T-helper 1 cell treated with Interleukin-12 subunit alpha and Interleukin-12 subunit beta and Interleukin-4 antibody, amounts not matched to agents 30 μg/mL and 1 μg/mL, for 36 hours (primary cell): Measurements from ENCODE around the gene TBX20.

ENCODE experiments used
- H3K27ac Mint-ChIP-seq: one replicate; pipeline ENCODE4 v1.8.0; 2021; ENCODE audit warnings: mild to moderate bottlenecking, mixed read lengths
- H3K27me3 Mint-ChIP-seq: one replicate; pipeline ENCODE4 v1.8.0; 2021; ENCODE audit warnings: low read depth, mixed read lengths
- H3K36me3 Mint-ChIP-seq: one replicate; pipeline ENCODE4 v1.8.0; 2021; ENCODE audit warnings: low read depth, mixed read lengths
- H3K4me1 Mint-ChIP-seq: one replicate; pipeline ENCODE4 v1.8.0; 2021; ENCODE audit warnings: low read depth, mixed read lengths
- H3K4me3 Mint-ChIP-seq: one replicate; pipeline ENCODE4 v1.8.0; 2021; ENCODE audit warnings: mild to moderate bottlenecking, moderate library complexity, mixed read lengths
- H3K9me3 Mint-ChIP-seq: one replicate; pipeline ENCODE4 v1.8.0; 2021; ENCODE audit warnings: mixed read lengths

The TBX20 gene

GRCh38 chr7:35258868-35259522 lies 5.1 kb upstream of the TBX20 start:
- no peak overlapping the region for H3K4me3 Mint-ChIP-seq
- peak overlapping the region; percentile 76 for H3K27ac Mint-ChIP-seq
- peaks cover 87% of the 10 kb centered on the region for H3K27me3 Mint-ChIP-seq
- H3K4me1 Mint-ChIP-seq = peaks cover 5% of the 10 kb centered on the region
- peaks cover 2% of the 10 kb centered on the region for H3K36me3 Mint-ChIP-seq
- H3K9me3 Mint-ChIP-seq = peaks cover 7% of the 10 kb centered on the region

GRCh38 chr7:35258125-35258867 lies 4.4 kb upstream of the TBX20 start:
- Mint-ChIP-seq H3K9me3 (peaks cover 7% of the 10 kb centered on the region), H3K4me3 (no peak overlapping the region), H3K36me3 (peaks cover 2% of the 10 kb centered on the region), H3K4me1 (peaks cover 7% of the 10 kb centered on the region), H3K27ac (peak overlapping the region; percentile 76), H3K27me3 (peaks cover 84% of the 10 kb centered on the region)

GRCh38 chr7:35257251-35258124 lies 3.6 kb upstream of the TBX20 start:
- Mint-ChIP-seq H3K4me1 (peaks cover 10% of the 10 kb centered on the region), H3K27ac (peak overlapping the region; percentile 24), H3K4me3 (no peak overlapping the region), H3K36me3 (peaks cover 4% of the 10 kb centered on the region), H3K27me3 (peaks cover 84% of the 10 kb centered on the region), H3K9me3 (peaks cover 7% of the 10 kb centered on the region)

GRCh38 chr7:35256256-35257175 lies 2.6 kb upstream of the TBX20 start:
- Mint-ChIP-seq H3K27me3 (peaks cover 89% of the 10 kb centered on the region), H3K9me3 (peaks cover 7% of the 10 kb centered on the region), H3K4me3 (no peak overlapping the region), H3K36me3 (peaks cover 8% of the 10 kb centered on the region), H3K27ac (peak overlapping the region; percentile 24), H3K4me1 (peaks cover 12% of the 10 kb centered on the region)

- Mint-ChIP-seq H3K27me3 (peaks cover 88% of the 10 kb centered on the region), H3K27ac (peak overlapping the region; percentile 59), H3K9me3 (peaks cover 7% of the 10 kb centered on the region), H3K36me3 (peaks cover 8% of the 10 kb centered on the region), H3K4me3 (no peak overlapping the region), H3K4me1 (peaks cover 12% of the 10 kb centered on the region)
These were observed 1.7 kb upstream of the TBX20 start for GRCh38 chr7:35255443-35256255.

- H3K4me3 Mint-ChIP-seq = no peak overlapping the region
- peaks cover 7% of the 10 kb centered on the region for H3K9me3 Mint-ChIP-seq
- H3K27me3 Mint-ChIP-seq = peaks cover 88% of the 10 kb centered on the region
- peaks cover 12% of the 10 kb centered on the region for H3K4me1 Mint-ChIP-seq
- H3K27ac Mint-ChIP-seq = peak overlapping the region; percentile 15
- H3K36me3 Mint-ChIP-seq = peaks cover 8% of the 10 kb centered on the region
These were observed 869 bp upstream of the TBX20 start for GRCh38 chr7:35254496-35255442.

- Mint-ChIP-seq H3K4me3 (peak overlapping the region; percentile 48), H3K27me3 (peaks cover 88% of the 10 kb centered on the region), H3K27ac (peak overlapping the region; percentile 62), H3K36me3 (peaks cover 8% of the 10 kb centered on the region), H3K4me1 (peaks cover 8% of the 10 kb centered on the region), H3K9me3 (peaks cover 7% of the 10 kb centered on the region)
These were observed 515 bp downstream of the TBX20 start for GRCh38 chr7:35253460-35253709.

- peak overlapping the region; percentile 48 for H3K4me3 Mint-ChIP-seq
- H3K36me3 Mint-ChIP-seq = peaks cover 8% of the 10 kb centered on the region
- no peak overlapping the region for H3K27ac Mint-ChIP-seq
- peaks cover 7% of the 10 kb centered on the region for H3K4me1 Mint-ChIP-seq
- H3K27me3 Mint-ChIP-seq = peaks cover 87% of the 10 kb centered on the region
- H3K9me3 Mint-ChIP-seq = peaks cover 7% of the 10 kb centered on the region
These were observed 1.1 kb downstream of the TBX20 start for GRCh38 chr7:35252612-35253459.

- H3K36me3 Mint-ChIP-seq = peaks cover 8% of the 10 kb centered on the region
- peaks cover 88% of the 10 kb centered on the region for H3K27me3 Mint-ChIP-seq
These were observed 2.1 kb downstream of the TBX20 start for GRCh38 chr7:35251606-35252310.

GRCh38 chr7:35250941-35251340 lies 3.0 kb downstream of the TBX20 start:
- Mint-ChIP-seq H3K27ac (no peak overlapping the region), H3K36me3 (peaks cover 8% of the 10 kb centered on the region), H3K27me3 (peaks cover 81% of the 10 kb centered on the region), H3K4me3 (no peak overlapping the region), H3K9me3 (peaks cover under 1% of the 10 kb centered on the region), H3K4me1 (peaks cover 7% of the 10 kb centered on the region)

More at GRCh38 chr7:35251606-35252310, 2.1 kb downstream of the TBX20 start:
- Mint-ChIP-seq H3K4me1 (peaks cover 7% of the 10 kb centered on the region), H3K27ac (no peak overlapping the region), H3K4me3 (peak overlapping the region; percentile 10), H3K9me3 (peaks cover 7% of the 10 kb centered on the region)

- Mint-ChIP-seq H3K4me3 (no peak overlapping the region), H3K4me1 (peaks cover 7% of the 10 kb centered on the region), H3K27me3 (peaks cover 76% of the 10 kb centered on the region)
These were observed 3.4 kb downstream of the TBX20 start for GRCh38 chr7:35250452-35250851.

More at GRCh38 chr7:35250452-35250851, 3.4 kb downstream of the TBX20 start:
- Mint-ChIP-seq H3K36me3 (peaks cover 6% of the 10 kb centered on the region), H3K9me3 (no peaks in the 10 kb centered on the region), H3K27ac (no peak overlapping the region)
